SK-N-MC (cell line): ENCODE results near the gene GAK.

Experiments
- DNase-seq: peaks from one replicate; pipeline ENCODE4 v3.0.0-alpha.2; 2011; ENCODE audit warnings: low read depth, low spot score
- H3K27ac ChIP-seq: fragments of 200-600 bp; sonication (generic); 2 replicates; pipeline ENCODE4 v1.5.1; 2016; ENCODE audit warnings: mixed run types
- H3K36me3 ChIP-seq: fragments of 200-600 bp; sonication (generic); 2 replicates; pipeline ENCODE4 v1.6.1; 2017; ENCODE audit warnings: antibody characterized with exemption, low read length, mixed read lengths; ENCODE audit not compliant: insufficient read depth
- H3K4me3 ChIP-seq: fragments of 200-600 bp; sonication (generic); 2 replicates; pipeline ENCODE4 v1.5.1; 2016
- H3K9ac ChIP-seq: fragments of 200-600 bp; sonication (generic); 2 replicates; pipeline ENCODE4 v1.8.0; 2017; ENCODE audit warnings: mixed run types, mixed read lengths; ENCODE audit not compliant: insufficient read length
- H3K9me3 ChIP-seq: fragments of 200-600 bp; sonication (generic); 2 replicates; pipeline ENCODE4 v1.6.1; 2017; ENCODE audit warnings: low read depth, mild to moderate bottlenecking, antibody characterized with exemption, low read length, moderate library complexity, mixed read lengths
- EZH2 ChIP-seq: fragments of 200-600 bp; sonication (generic); IDR thresholded peaks from one replicate; pipeline ENCODE4 v1.6.1; 2017; ENCODE audit warnings: antibody characterized with exemption
- FOXP2 ChIP-seq: optimal IDR thresholded peaks from 2 replicates; pipeline ENCODE3; 2011; ENCODE audit warnings: mild to moderate bottlenecking, moderate library complexity; ENCODE audit not compliant: insufficient read depth; ENCODE audit errors: extremely low read length, control extremely low read depth
- POLR2AphosphoS5 ChIP-seq: IDR thresholded peaks from 2 replicates; pipeline ENCODE4 v1.6.1; 2012; ENCODE audit warnings: mild to moderate bottlenecking, low read depth, low read length, borderline replicate concordance

The GAK gene

GRCh38 chr4:878796-879728 lies 53.1 kb downstream of the GAK start:
- TF ChIP-seq FOXP2 (no peak), POLR2AphosphoS5 (no peak), EZH2 (no peak)
- Histone ChIP-seq H3K9ac (no peak overlapping the region), H3K9me3 (no peaks in the 10 kb centered on the region), H3K36me3 (peaks cover 4% of the 10 kb centered on the region; the same call in 1 of the 2 replicates), H3K27ac (no peak overlapping the region), H3K4me3 (no peak overlapping the region)
- DNase-seq = no peak

DNA sequence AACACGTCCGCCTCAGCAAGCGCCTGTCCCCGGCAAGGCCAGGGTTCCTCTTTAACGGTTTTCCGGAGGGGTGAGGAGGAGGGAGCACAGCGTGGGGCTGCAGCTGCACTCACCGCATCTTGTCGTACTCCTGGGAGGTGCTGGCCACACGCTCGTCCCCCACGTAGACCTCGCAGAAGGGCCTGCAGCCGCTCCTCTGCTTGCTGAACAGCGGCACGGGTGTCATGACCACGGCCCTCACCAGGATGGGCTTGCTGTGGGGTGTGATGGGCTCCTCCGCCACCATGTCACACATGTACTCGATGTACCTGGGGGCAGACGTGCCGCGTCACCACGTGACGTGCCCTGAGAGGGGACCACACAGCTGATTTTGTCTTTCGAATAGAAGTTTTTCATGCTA lies 54.6 kb downstream of the GAK start:
- peaks cover 4% of the 10 kb centered on the region; the same call in 1 of the 2 replicates for H3K36me3 ChIP-seq
- TF ChIP-seq FOXP2 (no peak), POLR2AphosphoS5 (no peak), EZH2 (no peak)
- no peak overlapping the region for H3K4me3 ChIP-seq
- no peak overlapping the region for H3K27ac ChIP-seq
- H3K9ac ChIP-seq = no peak overlapping the region
- no peaks in the 10 kb centered on the region for H3K9me3 ChIP-seq
- DNase-seq = no peak

GRCh38 chr4:876780-877179 lies 55.3 kb downstream of the GAK start:
- TF ChIP-seq POLR2AphosphoS5 = no peak
- no peak for TF ChIP-seq EZH2
- TF ChIP-seq FOXP2 = no peak
- Histone ChIP-seq H3K9me3 (no peaks in the 10 kb centered on the region), H3K4me3 (no peak overlapping the region), H3K9ac (no peak overlapping the region), H3K27ac (no peak overlapping the region), H3K36me3 (peaks cover 4% of the 10 kb centered on the region; the same call in 1 of the 2 replicates)
- no peak for DNase-seq

GRCh38 chr4:875818-876423 lies 56.2 kb downstream of the GAK start:
- no peak for DNase-seq
- Histone ChIP-seq H3K27ac (no peak overlapping the region), H3K9me3 (no peaks in the 10 kb centered on the region), H3K4me3 (no peak overlapping the region), H3K36me3 (peaks cover 4% of the 10 kb centered on the region; the same call in 1 of the 2 replicates), H3K9ac (no peak overlapping the region)
- TF ChIP-seq FOXP2 (no peak), EZH2 (no peak), POLR2AphosphoS5 (no peak)

- Histone ChIP-seq H3K4me3 (no peak overlapping the region), H3K36me3 (peaks cover 9% of the 10 kb centered on the region; the same call in 1 of the 2 replicates), H3K9me3 (no peaks in the 10 kb centered on the region), H3K27ac (no peak overlapping the region), H3K9ac (no peak overlapping the region)
- TF ChIP-seq POLR2AphosphoS5 (no peak), FOXP2 (no peak), EZH2 (no peak)
- DNase-seq = no peak
These were observed 56.9 kb downstream of the GAK start for GRCh38 chr4:874971-875817.

DNA sequence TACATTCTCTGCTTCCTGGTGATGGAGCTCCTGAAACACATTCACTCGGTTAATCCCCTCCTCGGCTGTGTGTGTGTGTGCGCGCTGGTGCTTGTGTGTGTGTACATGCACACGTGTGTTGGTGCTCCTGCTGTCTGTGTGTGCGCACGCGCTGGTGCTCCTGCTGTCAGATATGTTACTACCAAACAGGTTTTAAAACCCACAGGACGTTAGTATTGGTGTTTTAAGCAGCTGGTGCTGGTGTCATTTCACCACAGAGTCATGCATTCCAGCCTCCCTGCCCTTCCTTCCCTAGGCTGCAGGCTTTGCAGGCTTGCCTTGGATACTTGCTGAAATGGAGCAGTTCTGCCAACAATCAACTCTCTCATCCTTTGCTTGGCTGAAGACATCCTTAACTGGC lies 58.1 kb downstream of the GAK start:
- Histone ChIP-seq H3K4me3 (no peak overlapping the region), H3K27ac (no peak overlapping the region), H3K9ac (no peak overlapping the region), H3K9me3 (no peaks in the 10 kb centered on the region), H3K36me3 (peaks cover 9% of the 10 kb centered on the region; the same call in 1 of the 2 replicates)
- DNase-seq = no peak
- TF ChIP-seq POLR2AphosphoS5 = no peak
- no peak for TF ChIP-seq EZH2
- TF ChIP-seq FOXP2 = no peak

GRCh38 chr4:872241-872981 lies 59.7 kb downstream of the GAK start:
- H3K27ac ChIP-seq = no peak overlapping the region
- no peak for TF ChIP-seq FOXP2
- no peak for TF ChIP-seq EZH2
- no peak for TF ChIP-seq POLR2AphosphoS5
- no peak for DNase-seq
- no peak overlapping the region for H3K4me3 ChIP-seq
- peaks cover 5% of the 10 kb centered on the region; the same call in 1 of the 2 replicates for H3K36me3 ChIP-seq
- no peak overlapping the region for H3K9ac ChIP-seq
- no peaks in the 10 kb centered on the region for H3K9me3 ChIP-seq
